H9 (cell line): ENCODE measurements around the gene B3GNT3. TPM values are rescaled to one million over a fixed set of nuclear protein-coding genes. Genes with fewer than 3 reads are reported as not detected.

Source experiments
- DNase-seq: peaks from one replicate; pipeline ENCODE4 v3.0.0-alpha.2; 2017
- H2AFZ ChIP-seq: one replicate; pipeline ENCODE4 v1.6.1; 2013; ENCODE audit warnings: mild to moderate bottlenecking, low read length, control low read depth, moderate library complexity
- H2AK5ac ChIP-seq: 2 replicates; pipeline ENCODE4 v1.6.1; 2013; ENCODE audit warnings: low read length, control low read depth, mixed read lengths; ENCODE audit not compliant: insufficient read length
- H2BK120ac ChIP-seq: one replicate; pipeline ENCODE4 v1.6.1; 2013; ENCODE audit warnings: low read depth, mild to moderate bottlenecking, low read length, control low read depth, inconsistent platforms; ENCODE audit not compliant: poor library complexity, severe bottlenecking
- H2BK12ac ChIP-seq: 2 replicates; pipeline ENCODE4 v1.6.1; 2013; ENCODE audit warnings: low read length, control low read depth, mixed read lengths, low read depth; ENCODE audit not compliant: insufficient read length
- H2BK15ac ChIP-seq: 2 replicates; pipeline ENCODE4 v1.6.1; 2013; ENCODE audit warnings: low read depth, low read length, control low read depth
- H2BK20ac ChIP-seq: one replicate; pipeline ENCODE4 v1.6.1; 2013; ENCODE audit warnings: low read depth, mild to moderate bottlenecking, low read length, control low read depth, inconsistent platforms; ENCODE audit not compliant: poor library complexity, severe bottlenecking
- H2BK5ac ChIP-seq: 2 replicates; pipeline ENCODE4 v1.6.1; 2013; ENCODE audit warnings: low read length, control low read depth, mixed read lengths; ENCODE audit not compliant: insufficient read length
- H3K14ac ChIP-seq: 2 replicates; pipeline ENCODE4 v1.6.1; 2013; ENCODE audit warnings: low read length, control low read depth; ENCODE audit not compliant: insufficient read depth
- H3K18ac ChIP-seq: 2 replicates; pipeline ENCODE4 v1.6.1; 2013; ENCODE audit warnings: low read depth, mild to moderate bottlenecking, mixed read lengths, low read length, control low read depth; ENCODE audit not compliant: insufficient read length
- H3K23ac ChIP-seq: 2 replicates; pipeline ENCODE4 v1.6.1; 2013; ENCODE audit warnings: low read length, control low read depth, mixed read lengths, low read depth; ENCODE audit not compliant: insufficient read length
- H3K23me2 ChIP-seq: 2 replicates; pipeline ENCODE4 v1.6.1; 2013; ENCODE audit warnings: low read depth, mild to moderate bottlenecking, mixed read lengths, low read length, control low read depth; ENCODE audit not compliant: insufficient read length, poor library complexity, severe bottlenecking
- H3K27ac ChIP-seq: 2 replicates; pipeline ENCODE4 v1.5.1; 2013; ENCODE audit warnings: low read length, control low read depth, mixed read lengths, low read depth; ENCODE audit not compliant: insufficient read length
- H3K27me3 ChIP-seq: 2 replicates; pipeline ENCODE4 v1.6.1; 2013; ENCODE audit warnings: low read length, control low read depth, inconsistent platforms; ENCODE audit not compliant: insufficient read depth
- H3K4ac ChIP-seq: 2 replicates; pipeline ENCODE4 v1.6.1; 2013; ENCODE audit warnings: low read depth, mild to moderate bottlenecking, control low read depth, inconsistent platforms, low read length, moderate library complexity
- H3K4me1 ChIP-seq: 2 replicates; pipeline ENCODE4 v1.6.1; 2013; ENCODE audit warnings: low read length, control low read depth, inconsistent platforms; ENCODE audit not compliant: insufficient read depth
- H3K4me2 ChIP-seq: 2 replicates; pipeline ENCODE4 v1.6.1; 2013; ENCODE audit warnings: low read length, control low read depth, mixed read lengths; ENCODE audit not compliant: insufficient read length, insufficient read depth
- H3K56ac ChIP-seq: 2 replicates; pipeline ENCODE4 v1.6.1; 2013; ENCODE audit warnings: low read depth, mild to moderate bottlenecking, mixed read lengths, low read length, control low read depth; ENCODE audit not compliant: insufficient read length
- H3K79me1 ChIP-seq: 2 replicates; pipeline ENCODE4 v1.6.1; 2013; ENCODE audit warnings: low read depth, mild to moderate bottlenecking, moderate library complexity, low read length, control low read depth, inconsistent platforms; ENCODE audit not compliant: insufficient read depth, poor library complexity, severe bottlenecking
- H3K79me2 ChIP-seq: 2 replicates; pipeline ENCODE4 v1.6.1; 2013; ENCODE audit warnings: low read length, control low read depth, inconsistent platforms; ENCODE audit not compliant: insufficient read depth
- H3K9ac ChIP-seq: 2 replicates; pipeline ENCODE4 v1.6.1; 2013; ENCODE audit warnings: low read length, control low read depth, mixed read lengths; ENCODE audit not compliant: insufficient read length; ENCODE audit errors: extremely low read depth
- H3K9me3 ChIP-seq: one replicate; pipeline ENCODE4 v1.6.1; 2013; ENCODE audit warnings: low read depth, low read length, inconsistent platforms; ENCODE audit not compliant: control insufficient read depth
- H3T11ph ChIP-seq: one replicate; pipeline ENCODE4 v1.6.1; 2013; ENCODE audit warnings: mild to moderate bottlenecking, low read length, control low read depth, inconsistent platforms
- H4K20me1 ChIP-seq: one replicate; pipeline ENCODE4 v1.6.1; 2013; ENCODE audit not compliant: control insufficient read depth, insufficient read length, insufficient read depth
- H4K5ac ChIP-seq: 2 replicates; pipeline ENCODE4 v1.6.1; 2013; ENCODE audit warnings: low read depth, mild to moderate bottlenecking, mixed read lengths, low read length, control low read depth; ENCODE audit not compliant: insufficient read length
- H4K8ac ChIP-seq: replicated peaks from 2 replicates; pipeline ENCODE4 v1.6.1; 2013; ENCODE audit warnings: low read length, control low read depth, mixed read lengths, low read depth; ENCODE audit not compliant: insufficient read length
- H4K91ac ChIP-seq: 2 replicates; pipeline ENCODE4 v1.6.1; 2013; ENCODE audit warnings: low read depth, mild to moderate bottlenecking, moderate library complexity, mixed read lengths, low read length, control low read depth; ENCODE audit not compliant: insufficient read length
- H3K27ac Mint-ChIP-seq, 3 experiments: 2 replicates in 2 of 3; 3 replicates in 1 of 3; pipeline ENCODE4 v1.8.0; 2020 to 2021; ENCODE audit warnings: mixed read lengths in 3 of 3, mild to moderate bottlenecking in 1 of 3, moderate library complexity in 1 of 3
- H3K27me3 Mint-ChIP-seq: 2 replicates; pipeline ENCODE4 v1.8.0; 2021; ENCODE audit warnings: low read depth, mild to moderate bottlenecking, moderate library complexity, mixed read lengths
- H3K36me3 Mint-ChIP-seq, 3 experiments: 2 replicates in 2 of 3; 3 replicates in 1 of 3; pipeline ENCODE4 v1.8.0; 2020 to 2021; ENCODE audit warnings: low read depth in 3 of 3, mixed read lengths in 3 of 3; ENCODE audit not compliant: insufficient read depth in 1 of 3
- H3K4me1 Mint-ChIP-seq, 2 experiments: 2 replicates each; pipeline ENCODE4 v1.8.0; 2020; ENCODE audit warnings: mixed read lengths in 2 of 2
- H3K4me3 Mint-ChIP-seq, 2 experiments: 2 replicates in 1 of 2; 3 replicates in 1 of 2; pipeline ENCODE4 v1.8.0; 2020 to 2021; ENCODE audit warnings: mild to moderate bottlenecking in 2 of 2, mixed read lengths in 2 of 2, moderate library complexity in 1 of 2
- H3K9me3 Mint-ChIP-seq, 2 experiments: 2 replicates in 1 of 2; 3 replicates in 1 of 2; pipeline ENCODE4 v1.8.0; 2020; ENCODE audit warnings: mild to moderate bottlenecking in 2 of 2, mixed read lengths in 2 of 2, moderate library complexity in 1 of 2
- CTCF ChIP-seq: fragments of 200-600 bp; sonication (generic); conservative IDR thresholded peaks from 3 replicates; pipeline ENCODE4 v1.8.0; 2021; ENCODE audit warnings: antibody characterized with exemption, mild to moderate bottlenecking
- WGBS: extraction: QIAGEN DNeasy Blood & Tissue Kit; methylation state at CpG from one replicate; pipeline ENCODE4 v1.1.7; 2013; ENCODE audit warnings: missing lambda C conversion rate, low lambda C conversion rate, mixed read lengths; ENCODE audit not compliant: insufficient read length; ENCODE audit errors: extremely low coverage; 5-methylcytosine and 5-hydroxymethylcytosine counted together
- total RNA-seq: library from RNA; stranded (reverse); gene quantifications from 2 replicates; pipeline ENCODE4 v1.2.1, GENCODE V29; 2021

B3GNT3 gene
- total RNA-seq, 1 experiment from 2014 or later: 0.96 TPM

- H3K79me2 ChIP-seq: no peaks in the 10 kb centered on the region
- no peak overlapping the region for H4K91ac ChIP-seq
- H3K27ac ChIP-seq: no peak overlapping the region
- no peaks in the 10 kb centered on the region for H4K20me1 ChIP-seq
- H3K23ac ChIP-seq: no peak overlapping the region
- H3K4me2 ChIP-seq: no peak overlapping the region
- H3K56ac ChIP-seq: no peak overlapping the region
- no peaks in the 10 kb centered on the region for H3K27me3 ChIP-seq
- H3T11ph ChIP-seq: no peak overlapping the region
- Mint-ChIP-seq H3K27me3 (peaks cover 2% of the 10 kb centered on the region; the same call in 1 of the 2 replicates), H3K27ac (no peak overlapping the region), H3K4me3 (no peak overlapping the region), H3K4me1 (peaks cover 5 to 8% of the 10 kb centered on the region in 2 experiments), H3K9me3 (no peaks in the 10 kb centered on the region), H3K36me3 (peaks cover 9 to 17% (median 13%) of the 10 kb centered on the region in 3 experiments; a peak in 5 of 7 replicates)
- no peak overlapping the region for H4K5ac ChIP-seq
- no peak overlapping the region for H2AFZ ChIP-seq
- no CpG with 5 or more reads among the region's 14 CpGs for WGBS
- H3K23me2 ChIP-seq: no peaks in the 10 kb centered on the region
- no peak for DNase-seq
- H3K4me1 ChIP-seq: no peaks in the 10 kb centered on the region
- H2BK5ac ChIP-seq: no peak overlapping the region
- H3K14ac ChIP-seq: no peak overlapping the region; the same call in 1 of the 2 replicates
- H2BK12ac ChIP-seq: no peak overlapping the region
- no peak overlapping the region for H4K8ac ChIP-seq
- H2AK5ac ChIP-seq: no peak overlapping the region
- no peak overlapping the region for H2BK20ac ChIP-seq
- no peak overlapping the region for H3K18ac ChIP-seq
- no peak overlapping the region for H2BK15ac ChIP-seq
- no peak overlapping the region for H3K4ac ChIP-seq
- TF ChIP-seq CTCF: no peak
- H3K9ac ChIP-seq: no peak overlapping the region
- H3K9me3 ChIP-seq: no peaks in the 10 kb centered on the region
- H3K79me1 ChIP-seq: no peaks in the 10 kb centered on the region
- no peak overlapping the region for H2BK120ac ChIP-seq
Measured at GRCh38 chr19:17787274-17787913, 7.5 kb upstream of the B3GNT3 start.
